SK-N-SH treated with all-trans-retinoic acid at 6 μM for 48 hours (cell line): ENCODE results near the gene KCNK2.

Experiments
- ATAC-seq: fragments of 200-7000 bp; cut with Tn5 transposase; 3 replicates; pipeline ENCODE4 v1.9.1; 2020; ENCODE audit warnings: mild to moderate bottlenecking, moderate library complexity
- ARNTL ChIP-seq: fragments of 450-650 bp; formaldehyde crosslinking; IDR thresholded peaks from 2 replicates; pipeline ENCODE4 v1.5.0; 2020; ENCODE audit warnings: low read depth, mild to moderate bottlenecking, moderate library complexity, borderline replicate concordance
- BACH2 ChIP-seq: fragments of 250-450 bp; sonication (Bioruptor Pico); IDR thresholded peaks from 2 replicates; pipeline ENCODE4 v1.9.0; 2021; ENCODE audit warnings: mild to moderate bottlenecking, borderline replicate concordance
- ESRRG ChIP-seq: fragments of 250-450 bp; sonication (Bioruptor Pico); IDR thresholded peaks from 2 replicates; pipeline ENCODE4 v1.6.1; 2021; ENCODE audit warnings: mild to moderate bottlenecking
- GLIS3 ChIP-seq: fragments of 250-450 bp; sonication (Bioruptor Pico); IDR thresholded peaks from 2 replicates; pipeline ENCODE4 v1.5.0; 2020; ENCODE audit warnings: mild to moderate bottlenecking, moderate library complexity
- ISL1 ChIP-seq: fragments of 250-450 bp; sonication (Bioruptor Pico); IDR thresholded peaks from 2 replicates; pipeline ENCODE4 v2.1.2; 2022; ENCODE audit warnings: mild to moderate bottlenecking, moderate library complexity
- OSR1 ChIP-seq: fragments of 250-450 bp; sonication (Bioruptor Pico); IDR thresholded peaks from 2 replicates; pipeline ENCODE4 v1.8.0; 2022; ENCODE audit warnings: moderate library complexity, mild to moderate bottlenecking, inconsistent platforms
- RARB ChIP-seq: fragments of 250-450 bp; sonication (Bioruptor Pico); IDR thresholded peaks from 2 replicates; pipeline ENCODE4 v1.8.0; 2021; ENCODE audit warnings: mild to moderate bottlenecking, moderate library complexity
- SNAI2 ChIP-seq: fragments of 250-450 bp; sonication (Bioruptor Pico); IDR thresholded peaks from 2 replicates; pipeline ENCODE4 v1.5.0; 2020; ENCODE audit warnings: mild to moderate bottlenecking, moderate library complexity
- TCF4 ChIP-seq: fragments of 250-450 bp; sonication (Bioruptor Pico); IDR thresholded peaks from 2 replicates; pipeline ENCODE4 v1.8.0; 2021; ENCODE audit warnings: mild to moderate bottlenecking, moderate library complexity, borderline replicate concordance
- TOX ChIP-seq: fragments of 250-450 bp; sonication (Bioruptor Pico); IDR thresholded peaks from 2 replicates; pipeline ENCODE4 v1.8.0; 2021; ENCODE audit warnings: mild to moderate bottlenecking, moderate library complexity, borderline replicate concordance
- ZC3H10 ChIP-seq: fragments of 250-450 bp; sonication (Bioruptor Pico); IDR thresholded peaks from 2 replicates; pipeline ENCODE4 v1.5.1; 2021; ENCODE audit warnings: mild to moderate bottlenecking, moderate library complexity
- ZFP3 ChIP-seq: fragments of 250-450 bp; sonication (Bioruptor Pico); IDR thresholded peaks from 2 replicates; pipeline ENCODE4 v1.5.0; 2020; ENCODE audit warnings: mild to moderate bottlenecking, moderate library complexity
- ZFP30 ChIP-seq: fragments of 450-650 bp; formaldehyde crosslinking; IDR thresholded peaks from 2 replicates; pipeline ENCODE4 v1.5.0; 2022; ENCODE audit warnings: mild to moderate bottlenecking, moderate library complexity
- ZNF565 ChIP-seq: fragments of 450-650 bp; formaldehyde crosslinking; conservative IDR thresholded peaks from 2 replicates; pipeline ENCODE4 v1.5.0; 2020; ENCODE audit warnings: low read depth, mild to moderate bottlenecking, moderate library complexity
- ZNF70 ChIP-seq: fragments of 450-650 bp; formaldehyde crosslinking; IDR thresholded peaks from 2 replicates; pipeline ENCODE4 v1.5.0; 2020; ENCODE audit warnings: mild to moderate bottlenecking, moderate library complexity
- ZNF8 ChIP-seq: fragments of 450-650 bp; formaldehyde crosslinking; IDR thresholded peaks from 2 replicates; pipeline ENCODE4 v1.5.0; 2020; ENCODE audit warnings: mild to moderate bottlenecking, moderate library complexity
- TF ChIP-seq, protein P1 (sequence below): fragments of 250-450 bp; sonication (Bioruptor Pico); IDR thresholded peaks from 2 replicates; pipeline ENCODE4 v1.5.1; 2020; ENCODE audit warnings: low read depth, mild to moderate bottlenecking, moderate library complexity
- TF ChIP-seq, protein P2 (sequence below): fragments of 250-450 bp; sonication (Bioruptor Pico); IDR thresholded peaks from 2 replicates; pipeline ENCODE4 v1.8.0; 2020; ENCODE audit warnings: mild to moderate bottlenecking, moderate library complexity, borderline replicate concordance
- TF ChIP-seq, protein P3 (sequence below): fragments of 250-450 bp; sonication (Bioruptor Pico); IDR thresholded peaks from 2 replicates; pipeline ENCODE4 v1.5.0; 2020; ENCODE audit warnings: mild to moderate bottlenecking, moderate library complexity
- TF ChIP-seq, protein P4 (sequence below): fragments of 250-450 bp; sonication (Bioruptor Pico); IDR thresholded peaks from 2 replicates; pipeline ENCODE4 v1.8.0; 2021; ENCODE audit warnings: low read depth, mild to moderate bottlenecking, moderate library complexity, borderline replicate concordance

KCNK2 gene

DNA sequence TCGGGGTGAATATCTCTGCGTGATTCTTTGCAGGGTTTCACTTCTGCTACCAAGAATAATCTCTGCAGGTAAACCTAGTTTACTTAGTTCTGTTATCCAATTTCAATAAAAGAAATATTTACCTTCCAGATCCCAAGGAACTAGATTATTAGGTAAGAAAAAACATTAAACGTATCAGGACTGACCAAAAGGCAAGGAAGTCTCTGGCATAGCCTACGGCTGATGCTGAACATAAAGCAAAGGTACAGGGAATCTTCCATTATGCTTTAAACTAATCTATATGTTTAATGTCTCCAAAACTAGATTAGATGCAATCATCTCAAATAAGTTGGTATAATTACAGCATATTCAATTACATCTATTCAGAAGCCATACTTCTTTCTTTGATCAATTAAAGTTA lies 168.9 kb downstream of the KCNK2 start:
- TF ChIP-seq TCF4 (CRISPR knock-in tag) = no peak
- TF ChIP-seq SNAI2 (CRISPR knock-in tag) = no peak
- no peak for TF ChIP-seq ESRRG
- no peak for TF ChIP-seq ZNF70 (CRISPR knock-in tag)
- TF ChIP-seq, protein P1, sequence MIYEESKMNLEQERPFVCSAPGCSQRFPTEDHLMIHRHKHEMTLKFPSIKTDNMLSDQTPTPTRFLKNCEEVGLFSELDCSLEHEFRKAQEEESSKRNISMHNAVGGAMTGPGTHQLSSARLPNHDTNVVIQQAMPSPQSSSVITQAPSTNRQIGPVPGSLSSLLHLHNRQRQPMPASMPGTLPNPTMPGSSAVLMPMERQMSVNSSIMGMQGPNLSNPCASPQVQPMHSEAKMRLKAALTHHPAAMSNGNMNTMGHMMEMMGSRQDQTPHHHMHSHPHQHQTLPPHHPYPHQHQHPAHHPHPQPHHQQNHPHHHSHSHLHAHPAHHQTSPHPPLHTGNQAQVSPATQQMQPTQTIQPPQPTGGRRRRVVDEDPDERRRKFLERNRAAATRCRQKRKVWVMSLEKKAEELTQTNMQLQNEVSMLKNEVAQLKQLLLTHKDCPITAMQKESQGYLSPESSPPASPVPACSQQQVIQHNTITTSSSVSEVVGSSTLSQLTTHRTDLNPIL (CRISPR knock-in tag) = no peak
- TF ChIP-seq GLIS3 (CRISPR knock-in tag) = no peak
- no peak for TF ChIP-seq RARB
- TF ChIP-seq, all 23 proteins: peak for 0
- no peak for ATAC-seq

DNA sequence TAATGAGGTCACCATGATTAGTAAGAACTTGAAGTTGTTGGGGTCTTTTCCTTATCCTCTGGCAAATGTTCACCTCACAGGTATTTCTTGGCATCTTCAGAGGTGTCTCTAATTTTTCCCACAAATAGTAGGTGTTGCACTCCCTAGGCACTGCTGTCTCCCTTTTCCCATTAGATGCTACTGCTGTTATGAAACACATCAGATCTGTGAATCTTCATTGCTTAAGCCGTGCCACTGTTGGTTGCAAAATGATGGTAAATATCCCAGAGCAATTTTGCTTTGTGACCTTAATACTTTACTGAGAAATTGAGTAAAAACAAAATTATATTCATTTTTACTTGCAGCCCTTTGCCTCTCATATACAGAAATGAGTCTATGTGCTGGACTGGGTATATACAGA lies 169.6 kb downstream of the KCNK2 start:
- ATAC-seq = no peak
- TF ChIP-seq ZNF8 (CRISPR knock-in tag) (no peak), RARB (no peak), ZNF565 (CRISPR knock-in tag) (no peak), TOX (CRISPR knock-in tag) (no peak), ARNTL (CRISPR knock-in tag) (no peak), BACH2 (no peak), ZFP30 (CRISPR knock-in tag) (no peak), ESRRG (no peak), ZFP3 (CRISPR knock-in tag) (no peak), OSR1 (CRISPR knock-in tag) (no peak), ISL1 (CRISPR knock-in tag) (no peak), SNAI2 (CRISPR knock-in tag) (no peak), ZC3H10 (no peak)
- TF ChIP-seq, protein P2, sequence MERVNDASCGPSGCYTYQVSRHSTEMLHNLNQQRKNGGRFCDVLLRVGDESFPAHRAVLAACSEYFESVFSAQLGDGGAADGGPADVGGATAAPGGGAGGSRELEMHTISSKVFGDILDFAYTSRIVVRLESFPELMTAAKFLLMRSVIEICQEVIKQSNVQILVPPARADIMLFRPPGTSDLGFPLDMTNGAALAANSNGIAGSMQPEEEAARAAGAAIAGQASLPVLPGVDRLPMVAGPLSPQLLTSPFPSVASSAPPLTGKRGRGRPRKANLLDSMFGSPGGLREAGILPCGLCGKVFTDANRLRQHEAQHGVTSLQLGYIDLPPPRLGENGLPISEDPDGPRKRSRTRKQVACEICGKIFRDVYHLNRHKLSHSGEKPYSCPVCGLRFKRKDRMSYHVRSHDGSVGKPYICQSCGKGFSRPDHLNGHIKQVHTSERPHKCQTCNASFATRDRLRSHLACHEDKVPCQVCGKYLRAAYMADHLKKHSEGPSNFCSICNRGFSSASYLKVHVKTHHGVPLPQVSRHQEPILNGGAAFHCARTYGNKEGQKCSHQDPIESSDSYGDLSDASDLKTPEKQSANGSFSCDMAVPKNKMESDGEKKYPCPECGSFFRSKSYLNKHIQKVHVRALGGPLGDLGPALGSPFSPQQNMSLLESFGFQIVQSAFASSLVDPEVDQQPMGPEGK (CRISPR knock-in tag) = no peak
- TF ChIP-seq, protein P1 (CRISPR knock-in tag) = no peak
- TF ChIP-seq, protein P3, sequence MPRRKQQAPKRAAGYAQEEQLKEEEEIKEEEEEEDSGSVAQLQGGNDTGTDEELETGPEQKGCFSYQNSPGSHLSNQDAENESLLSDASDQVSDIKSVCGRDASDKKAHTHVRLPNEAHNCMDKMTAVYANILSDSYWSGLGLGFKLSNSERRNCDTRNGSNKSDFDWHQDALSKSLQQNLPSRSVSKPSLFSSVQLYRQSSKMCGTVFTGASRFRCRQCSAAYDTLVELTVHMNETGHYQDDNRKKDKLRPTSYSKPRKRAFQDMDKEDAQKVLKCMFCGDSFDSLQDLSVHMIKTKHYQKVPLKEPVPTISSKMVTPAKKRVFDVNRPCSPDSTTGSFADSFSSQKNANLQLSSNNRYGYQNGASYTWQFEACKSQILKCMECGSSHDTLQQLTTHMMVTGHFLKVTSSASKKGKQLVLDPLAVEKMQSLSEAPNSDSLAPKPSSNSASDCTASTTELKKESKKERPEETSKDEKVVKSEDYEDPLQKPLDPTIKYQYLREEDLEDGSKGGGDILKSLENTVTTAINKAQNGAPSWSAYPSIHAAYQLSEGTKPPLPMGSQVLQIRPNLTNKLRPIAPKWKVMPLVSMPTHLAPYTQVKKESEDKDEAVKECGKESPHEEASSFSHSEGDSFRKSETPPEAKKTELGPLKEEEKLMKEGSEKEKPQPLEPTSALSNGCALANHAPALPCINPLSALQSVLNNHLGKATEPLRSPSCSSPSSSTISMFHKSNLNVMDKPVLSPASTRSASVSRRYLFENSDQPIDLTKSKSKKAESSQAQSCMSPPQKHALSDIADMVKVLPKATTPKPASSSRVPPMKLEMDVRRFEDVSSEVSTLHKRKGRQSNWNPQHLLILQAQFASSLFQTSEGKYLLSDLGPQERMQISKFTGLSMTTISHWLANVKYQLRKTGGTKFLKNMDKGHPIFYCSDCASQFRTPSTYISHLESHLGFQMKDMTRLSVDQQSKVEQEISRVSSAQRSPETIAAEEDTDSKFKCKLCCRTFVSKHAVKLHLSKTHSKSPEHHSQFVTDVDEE (CRISPR knock-in tag) = no peak

DNA sequence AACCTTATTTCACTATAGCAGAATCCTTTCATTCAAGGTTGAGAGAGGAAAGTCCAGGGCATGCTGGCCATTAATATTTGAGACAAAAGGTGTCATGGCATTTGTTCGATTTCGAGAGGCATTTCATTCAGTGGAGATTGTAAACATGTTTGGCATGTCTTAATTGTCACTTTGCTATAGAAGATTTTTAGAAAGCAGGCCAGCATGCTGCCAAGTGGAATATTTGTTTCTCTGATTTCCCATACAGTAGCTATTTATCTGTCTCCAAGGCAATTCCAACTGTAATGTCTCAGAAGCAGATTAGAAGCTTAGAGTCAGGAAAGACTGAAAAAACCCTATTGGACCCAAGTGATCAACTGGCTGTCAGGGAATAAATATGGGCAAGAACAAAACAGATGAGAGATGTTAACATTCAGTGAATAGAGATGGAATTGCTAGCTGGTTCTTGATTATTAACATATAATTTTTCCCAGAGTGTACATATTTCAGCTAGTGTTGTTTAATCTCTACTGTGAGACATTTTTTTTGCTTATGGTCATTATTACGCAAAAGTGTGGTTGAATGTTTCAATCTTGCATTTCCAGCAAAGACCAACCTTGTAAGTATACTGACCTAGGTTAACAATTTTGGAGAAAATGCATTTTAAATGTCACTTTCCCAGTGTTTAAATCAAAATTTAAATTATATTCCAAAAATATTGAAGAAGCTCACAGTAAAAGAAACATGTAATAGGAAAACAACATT lies 174.6 kb downstream of the KCNK2 start:
- TF ChIP-seq ZNF8 (CRISPR knock-in tag) = no peak
- TF ChIP-seq TOX (CRISPR knock-in tag) = no peak
- no peak for TF ChIP-seq ZC3H10
- TF ChIP-seq, protein P4, sequence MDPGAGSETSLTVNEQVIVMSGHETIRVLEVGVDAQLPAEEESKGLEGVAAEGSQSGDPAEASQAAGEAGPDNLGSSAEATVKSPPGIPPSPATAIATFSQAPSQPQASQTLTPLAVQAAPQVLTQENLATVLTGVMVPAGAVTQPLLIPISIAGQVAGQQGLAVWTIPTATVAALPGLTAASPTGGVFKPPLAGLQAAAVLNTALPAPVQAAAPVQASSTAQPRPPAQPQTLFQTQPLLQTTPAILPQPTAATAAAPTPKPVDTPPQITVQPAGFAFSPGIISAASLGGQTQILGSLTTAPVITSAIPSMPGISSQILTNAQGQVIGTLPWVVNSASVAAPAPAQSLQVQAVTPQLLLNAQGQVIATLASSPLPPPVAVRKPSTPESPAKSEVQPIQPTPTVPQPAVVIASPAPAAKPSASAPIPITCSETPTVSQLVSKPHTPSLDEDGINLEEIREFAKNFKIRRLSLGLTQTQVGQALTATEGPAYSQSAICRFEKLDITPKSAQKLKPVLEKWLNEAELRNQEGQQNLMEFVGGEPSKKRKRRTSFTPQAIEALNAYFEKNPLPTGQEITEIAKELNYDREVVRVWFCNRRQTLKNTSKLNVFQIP = no peak
- TF ChIP-seq GLIS3 (CRISPR knock-in tag) = no peak
- no peak for ATAC-seq
